ENCODE measurements around the gene ANKRD40CL.

Gene ANKRD40CL

GRCh38 chr17:50785946-50786570 is 18.7 kb upstream of the ANKRD40CL start:
- DNase-seq = no peak

- no peak for DNase-seq
Measured at GRCh38 chr17:50785126-50785525, 17.8 kb upstream of the ANKRD40CL start.

- no peak for DNase-seq
Measured at GRCh38 chr17:50783905-50784304, 16.6 kb upstream of the ANKRD40CL start.

- DNase-seq = peak; percentile 85
Measured at GRCh38 chr17:50783193-50783660, 15.9 kb upstream of the ANKRD40CL start.

- no peak for DNase-seq
Measured at GRCh38 chr17:50781167-50781566, 13.8 kb upstream of the ANKRD40CL start.

GRCh38 chr17:50779747-50780353 is 12.5 kb upstream of the ANKRD40CL start:
- peak; percentile 41 for DNase-seq

- no peak for DNase-seq
Measured at GRCh38 chr17:50778988-50779387, 11.7 kb upstream of the ANKRD40CL start.

GRCh38 chr17:50778471-50778870 is 11.2 kb upstream of the ANKRD40CL start:
- no peak for DNase-seq

- DNase-seq = no peak
Measured at GRCh38 chr17:50775926-50776325, 8.6 kb upstream of the ANKRD40CL start.

GRCh38 chr17:50774225-50774803 is 7.0 kb upstream of the ANKRD40CL start:
- DNase-seq = no peak

GRCh38 chr17:50771991-50772785 is 4.9 kb upstream of the ANKRD40CL start:
- DNase-seq = no peak

- no peak for DNase-seq
Measured at GRCh38 chr17:50770346-50770745, 3.0 kb upstream of the ANKRD40CL start.

GRCh38 chr17:50769884-50770283 is 2.6 kb upstream of the ANKRD40CL start:
- no peak for DNase-seq

- DNase-seq = no peak
Measured at GRCh38 chr17:50768346-50768761, 1.0 kb upstream of the ANKRD40CL start.

- DNase-seq = no peak
Measured at GRCh38 chr17:50767030-50767429, 288 bp downstream of the ANKRD40CL start.

- no peak for DNase-seq
Measured at GRCh38 chr17:50766222-50767023, 895 bp downstream of the ANKRD40CL start.

GRCh38 chr17:50765454-50766221 is 1.7 kb downstream of the ANKRD40CL start:
- no peak for DNase-seq

GRCh38 chr17:50764734-50765149 is 2.6 kb downstream of the ANKRD40CL start:
- DNase-seq = no peak

GRCh38 chr17:50763716-50764475 is 3.4 kb downstream of the ANKRD40CL start:
- no peak for DNase-seq

- DNase-seq = no peak
Measured at GRCh38 chr17:50762177-50762576, 5.1 kb downstream of the ANKRD40CL start.

- DNase-seq = no peak
Measured at GRCh38 chr17:50758989-50759544, 8.3 kb downstream of the ANKRD40CL start.
